Measurements from ENCODE around the gene CMSS1.

The CMSS1 gene

DNA sequence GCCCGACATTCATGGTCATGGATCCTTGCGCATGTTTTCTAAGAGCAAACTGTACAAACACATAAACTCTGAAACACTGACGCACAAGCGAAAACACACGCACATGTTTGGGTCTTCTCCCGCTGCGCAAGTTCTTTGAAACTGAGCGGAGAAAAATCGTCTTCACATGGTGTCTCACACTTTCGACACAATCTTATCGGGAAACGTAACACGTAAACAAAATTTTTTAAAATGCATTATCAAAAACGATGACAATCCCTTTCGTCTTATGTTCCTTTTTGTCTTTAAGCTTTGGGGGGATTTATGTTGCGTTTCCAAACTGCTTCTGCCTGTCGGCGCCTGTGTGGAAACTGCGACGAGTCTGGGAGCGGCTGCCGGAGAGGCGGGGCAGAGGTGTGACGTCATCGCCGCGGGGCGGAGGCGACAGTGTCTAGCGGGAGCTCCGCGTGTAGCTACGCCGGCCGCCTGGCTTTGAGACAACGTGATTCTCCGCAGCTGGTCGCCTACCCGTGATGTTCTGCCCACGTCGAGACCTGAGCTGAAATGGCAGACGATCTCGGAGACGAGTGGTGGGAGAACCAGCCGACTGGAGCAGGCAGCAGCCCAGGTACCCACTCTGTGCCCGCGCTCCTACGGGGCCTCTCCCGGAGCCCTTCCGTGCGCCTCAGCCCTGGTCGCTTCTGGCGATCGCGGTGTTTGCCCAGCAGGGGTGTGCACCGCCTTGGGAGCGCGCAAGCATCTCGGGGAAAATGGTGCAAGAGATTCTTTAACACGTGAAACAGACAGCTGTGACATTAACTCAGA is at the start of gene CMSS1:
CMSS1 (plus strand) TSS at position 426 of the 804 bp plus-strand sequence.
- peak; percentile 68 for DNase-seq (ENCODE audit: low read depth)
- TF ChIP-seq, protein P1, sequence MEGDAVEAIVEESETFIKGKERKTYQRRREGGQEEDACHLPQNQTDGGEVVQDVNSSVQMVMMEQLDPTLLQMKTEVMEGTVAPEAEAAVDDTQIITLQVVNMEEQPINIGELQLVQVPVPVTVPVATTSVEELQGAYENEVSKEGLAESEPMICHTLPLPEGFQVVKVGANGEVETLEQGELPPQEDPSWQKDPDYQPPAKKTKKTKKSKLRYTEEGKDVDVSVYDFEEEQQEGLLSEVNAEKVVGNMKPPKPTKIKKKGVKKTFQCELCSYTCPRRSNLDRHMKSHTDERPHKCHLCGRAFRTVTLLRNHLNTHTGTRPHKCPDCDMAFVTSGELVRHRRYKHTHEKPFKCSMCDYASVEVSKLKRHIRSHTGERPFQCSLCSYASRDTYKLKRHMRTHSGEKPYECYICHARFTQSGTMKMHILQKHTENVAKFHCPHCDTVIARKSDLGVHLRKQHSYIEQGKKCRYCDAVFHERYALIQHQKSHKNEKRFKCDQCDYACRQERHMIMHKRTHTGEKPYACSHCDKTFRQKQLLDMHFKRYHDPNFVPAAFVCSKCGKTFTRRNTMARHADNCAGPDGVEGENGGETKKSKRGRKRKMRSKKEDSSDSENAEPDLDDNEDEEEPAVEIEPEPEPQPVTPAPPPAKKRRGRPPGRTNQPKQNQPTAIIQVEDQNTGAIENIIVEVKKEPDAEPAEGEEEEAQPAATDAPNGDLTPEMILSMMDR (IDR thresholded peaks at IDR 0.05; ENCODE audit: low read depth, low read length, missing control alignments) = no peak
- peak within 1 kb of the TSS; percentile 79 for H3K4me3 ChIP-seq (ENCODE audit: low read depth, low read length)
- in situ Hi-C loops (cut with HindIII; ENCODE audit: low sequenced_read_pairs) = no loop called here

DNA sequence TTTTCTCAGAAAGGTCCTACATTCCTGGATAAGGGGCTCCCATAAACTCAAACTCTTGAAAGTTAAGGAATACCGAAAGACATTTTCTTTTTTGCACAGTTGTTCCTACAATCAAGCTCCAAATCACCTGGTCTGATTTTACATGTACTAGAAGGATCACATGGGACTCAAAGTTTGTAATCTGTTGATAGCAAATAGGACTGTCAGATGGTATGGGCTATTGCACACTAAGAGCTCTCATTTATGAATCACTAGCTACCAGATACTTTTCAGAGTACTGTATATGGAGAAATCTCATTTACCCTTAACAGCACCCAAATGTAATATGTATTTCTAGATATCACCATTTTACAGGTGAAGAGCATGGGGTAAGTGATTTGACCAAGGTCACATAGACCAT is 49.5 kb upstream of the CMSS1 start:
- TF ChIP-seq, protein P1 (IDR thresholded peaks at IDR 0.05; ENCODE audit: low read depth, low read length, missing control alignments) = no peak
- no peak for DNase-seq (ENCODE audit: low read depth)
- H3K4me3 ChIP-seq (ENCODE audit: low read depth, low read length) = no peak overlapping the region
- in situ Hi-C loops (cut with HindIII; ENCODE audit: low sequenced_read_pairs) = no loop called here

DNA sequence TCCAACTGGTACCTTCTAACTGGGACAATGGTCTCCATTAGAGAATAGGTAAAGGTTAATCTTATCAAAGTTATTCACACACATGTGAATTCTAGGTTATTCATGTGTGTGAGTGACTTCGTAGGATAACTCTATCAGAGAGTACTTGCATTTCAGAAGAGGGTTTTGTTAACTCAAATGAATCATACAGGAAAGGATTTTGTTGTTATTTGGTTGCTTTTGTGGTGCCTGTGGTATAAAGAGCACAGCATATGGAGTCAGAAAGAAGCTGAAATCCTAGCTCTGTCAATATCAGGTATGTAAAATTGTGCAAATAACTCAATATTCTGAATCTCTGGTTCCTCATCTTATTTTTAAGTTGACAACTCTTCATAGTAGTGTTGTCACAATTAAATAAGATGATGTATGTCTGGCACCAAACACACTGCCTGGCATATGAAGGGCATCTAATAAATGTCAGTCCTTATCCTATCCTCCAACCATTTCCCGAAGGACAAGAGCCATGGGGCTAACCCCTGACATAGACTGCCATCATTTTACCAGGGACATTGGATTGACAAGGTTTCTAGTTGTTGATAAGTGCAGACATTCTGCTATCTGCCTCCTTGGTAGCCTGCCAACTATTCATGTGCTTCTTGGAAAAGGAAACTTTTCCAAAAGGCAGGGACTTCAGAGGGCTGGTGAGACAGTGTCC is 48.7 kb upstream of the CMSS1 start:
- H3K4me3 ChIP-seq (ENCODE audit: low read depth, low read length) = no peak overlapping the region
- in situ Hi-C loops (cut with HindIII; ENCODE audit: low sequenced_read_pairs) = no loop called here
- TF ChIP-seq, protein P1 (IDR thresholded peaks at IDR 0.05; ENCODE audit: low read depth, low read length, missing control alignments) = no peak
- no peak for DNase-seq (ENCODE audit: low read depth)

DNA sequence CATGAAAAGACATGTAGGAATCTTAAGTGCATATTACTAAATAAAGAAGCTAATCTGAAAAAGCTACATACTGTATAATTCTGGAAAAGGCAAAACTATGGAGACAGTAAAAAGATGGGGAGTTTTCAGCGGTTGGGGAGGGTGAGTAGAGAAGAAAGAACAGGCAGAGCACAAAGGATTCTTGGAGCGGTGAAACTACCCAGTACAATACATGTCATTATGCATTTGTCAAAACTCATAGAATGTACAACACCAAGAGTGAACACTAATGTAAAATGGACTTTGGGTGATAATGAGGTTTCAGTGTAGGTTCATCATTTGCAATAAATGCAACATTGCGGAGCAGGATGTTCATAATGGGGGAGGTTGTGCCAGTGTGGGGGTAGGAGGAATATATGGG is 45.5 kb upstream of the CMSS1 start:
- TF ChIP-seq, protein P1 (IDR thresholded peaks at IDR 0.05; ENCODE audit: low read depth, low read length, missing control alignments) = no peak
- in situ Hi-C loops (cut with HindIII; ENCODE audit: low sequenced_read_pairs) = no loop called here
- no peak for DNase-seq (ENCODE audit: low read depth)
- H3K4me3 ChIP-seq (ENCODE audit: low read depth, low read length) = no peak overlapping the region

DNA sequence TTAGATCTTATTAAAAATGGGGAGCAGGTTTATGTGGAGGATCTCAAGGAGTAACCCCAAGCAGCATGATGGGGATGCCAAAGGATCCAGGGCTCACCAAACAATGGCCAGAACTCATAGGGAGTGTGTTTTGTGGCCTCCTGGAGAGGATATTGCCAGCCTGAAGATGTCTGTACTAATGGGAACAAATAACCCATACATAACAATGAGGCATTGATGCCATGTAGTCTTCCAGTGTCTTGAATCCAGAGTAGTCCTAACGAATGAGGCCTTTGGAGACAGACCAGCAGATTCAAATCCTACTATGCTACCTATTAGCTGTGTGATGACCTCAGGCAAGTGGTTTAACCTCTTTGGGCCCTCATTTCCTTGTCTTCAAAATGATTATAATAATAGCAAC is 45.0 kb upstream of the CMSS1 start:
- TF ChIP-seq, protein P1 (IDR thresholded peaks at IDR 0.05; ENCODE audit: low read depth, low read length, missing control alignments) = no peak

DNA sequence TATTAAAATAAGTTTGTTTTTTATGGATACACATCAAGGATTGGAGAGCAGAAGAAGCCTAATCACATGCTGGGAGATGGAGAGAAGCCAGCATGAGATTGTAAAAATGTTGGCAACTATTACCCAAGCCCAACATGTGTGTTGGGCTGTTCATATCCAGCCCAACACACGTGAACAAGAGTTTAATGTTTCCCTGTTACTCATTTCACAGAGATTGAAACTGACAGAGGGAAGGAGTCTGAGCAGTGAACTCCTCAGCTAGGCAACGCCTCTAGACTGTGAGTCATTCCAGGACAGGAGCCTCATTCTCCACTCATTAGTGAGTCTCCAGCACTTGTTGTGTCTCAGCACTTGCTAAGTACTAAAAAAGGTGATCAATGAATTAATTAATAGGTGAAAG is 43.2 kb upstream of the CMSS1 start:
- TF ChIP-seq, protein P1 (IDR thresholded peaks at IDR 0.05; ENCODE audit: low read depth, low read length, missing control alignments) = no peak
- H3K4me3 ChIP-seq (ENCODE audit: low read depth, low read length) = no peak overlapping the region
- peak; percentile 60 for DNase-seq (ENCODE audit: low read depth)
- in situ Hi-C loops (cut with HindIII; ENCODE audit: low sequenced_read_pairs) = no loop called here

More for the DNA sequence above, 45.0 kb upstream of the CMSS1 start:
- no peak overlapping the region for H3K4me3 ChIP-seq (ENCODE audit: low read depth, low read length)
- in situ Hi-C loops (cut with HindIII; ENCODE audit: low sequenced_read_pairs) = no loop called here
- DNase-seq (ENCODE audit: low read depth) = no peak
